ENCODE data around the gene EIF4E.
"Not testable (repeated sequence)": the region's sequence is repeated elsewhere in the genome, so short reads cannot be mapped to it uniquely, and the experiment has no call there.

EIF4E gene

DNA sequence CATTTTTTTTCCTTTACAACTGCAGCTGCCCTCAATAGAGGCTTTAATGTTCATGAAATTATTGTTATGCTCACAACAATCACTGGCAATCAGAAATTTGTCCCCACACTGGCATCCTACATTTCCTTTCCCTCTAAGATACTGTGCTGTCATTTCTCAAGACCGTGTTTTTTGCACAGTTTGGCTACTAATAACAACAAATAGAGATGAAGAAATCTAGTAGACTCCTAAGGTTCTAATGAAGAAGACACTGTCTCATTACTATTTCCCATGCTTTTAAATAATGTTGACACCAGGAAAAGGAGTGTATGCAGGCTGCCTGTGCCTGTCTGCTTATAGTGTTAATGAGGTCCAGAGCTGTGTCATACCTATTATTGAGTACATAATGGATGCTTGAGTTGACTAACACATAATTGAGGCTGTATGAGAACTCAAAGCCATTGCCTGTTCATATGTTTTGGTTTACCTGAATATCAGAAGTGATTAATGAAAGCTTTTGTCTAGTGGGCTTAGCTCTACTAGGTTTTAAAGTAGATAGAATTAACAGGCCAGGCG is 1.5 kb upstream of the EIF4E start:
- no peak for DNase-seq

- no peak for DNase-seq
Measured at GRCh38 chr4:98929341-98930267, 671 bp upstream of the EIF4E start.

DNA sequence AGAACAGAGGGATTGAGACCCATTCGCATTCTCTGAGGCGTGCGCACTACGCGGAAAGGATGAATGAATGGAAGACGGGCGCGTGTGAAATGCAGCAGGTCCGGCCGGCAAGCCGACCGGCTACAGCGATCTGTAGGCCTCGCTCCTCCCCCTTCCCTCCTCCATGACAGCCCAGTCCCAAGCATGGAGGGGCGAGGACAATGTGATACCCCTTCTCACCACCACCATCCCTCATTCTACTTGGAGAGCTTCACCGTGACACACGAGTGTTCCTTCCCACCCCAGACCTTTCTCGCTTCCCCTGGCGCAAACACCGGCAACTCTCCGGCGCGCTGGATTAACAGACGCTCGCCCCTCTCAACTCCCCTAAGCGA is 815 bp downstream of the EIF4E start:
- peak; percentile 13 for DNase-seq

- not testable (repeated sequence) for DNase-seq
Measured at GRCh38 chr4:98926257-98926656, 2.7 kb downstream of the EIF4E start.

- no peak for DNase-seq
Measured at GRCh38 chr4:98921292-98921691, 7.6 kb downstream of the EIF4E start.

GRCh38 chr4:98919996-98920395 is 8.9 kb downstream of the EIF4E start:
- no peak for DNase-seq

- not testable (repeated sequence) for DNase-seq
Measured at GRCh38 chr4:98910728-98911127, 18.2 kb downstream of the EIF4E start.

DNA sequence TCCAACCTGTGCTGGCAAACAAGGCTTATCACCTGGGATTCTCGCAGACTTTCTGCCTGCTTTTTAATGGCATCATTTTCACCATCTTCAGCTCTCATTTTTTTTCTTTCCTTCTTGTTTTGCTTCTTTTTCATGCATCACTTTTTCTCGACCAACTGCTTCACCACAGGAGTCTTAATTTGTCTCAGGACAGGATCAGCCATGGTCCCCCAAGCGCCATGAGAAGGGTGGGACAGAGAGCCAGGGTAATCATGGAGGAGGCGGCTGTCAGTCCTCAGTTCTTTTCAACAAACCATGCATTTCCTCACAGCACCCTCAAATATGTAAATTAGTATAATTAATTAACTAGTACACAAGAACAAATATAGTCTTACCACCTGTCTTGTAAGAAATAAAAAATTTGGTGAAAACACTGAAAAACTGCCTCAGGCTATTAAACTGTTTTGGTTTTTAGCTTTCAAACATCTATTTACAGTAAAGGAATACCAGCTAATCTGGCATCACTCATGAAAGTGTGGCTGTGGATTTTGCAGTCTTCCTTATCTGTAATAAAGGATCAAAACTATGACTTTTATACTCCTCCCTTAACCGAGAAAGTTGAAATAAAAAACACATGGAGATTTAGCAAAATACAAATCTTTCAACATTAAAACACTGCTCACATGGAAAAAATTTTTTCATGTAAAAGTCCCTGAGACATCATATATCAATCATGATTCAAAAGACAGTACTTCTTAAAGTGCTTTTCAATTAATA is 19.1 kb downstream of the EIF4E start:
- DNase-seq, result no peak

GRCh38 chr4:98908703-98909262 is 20.1 kb downstream of the EIF4E start:
- DNase-seq, result no peak

GRCh38 chr4:98908182-98908581 is 20.8 kb downstream of the EIF4E start:
- DNase-seq, result no peak

DNA sequence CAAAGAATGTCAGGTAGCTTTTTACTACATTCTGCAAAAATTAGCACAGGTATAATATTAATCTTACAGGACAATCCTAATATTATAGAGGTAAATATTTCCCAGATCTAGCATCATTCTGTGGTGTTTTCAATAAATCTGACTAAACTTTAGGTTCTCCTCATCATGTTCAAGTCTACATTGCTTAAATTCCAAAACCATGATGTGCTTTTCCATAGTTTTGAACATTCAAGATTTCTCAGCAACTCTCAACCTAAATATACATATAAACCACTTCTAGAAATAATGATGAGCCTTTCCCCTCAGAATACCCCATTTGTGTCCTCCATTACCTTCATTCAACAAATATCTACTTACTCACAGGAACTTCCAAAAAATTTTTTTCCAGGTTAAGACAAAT is 23.1 kb downstream of the EIF4E start:
- no peak for DNase-seq

DNA sequence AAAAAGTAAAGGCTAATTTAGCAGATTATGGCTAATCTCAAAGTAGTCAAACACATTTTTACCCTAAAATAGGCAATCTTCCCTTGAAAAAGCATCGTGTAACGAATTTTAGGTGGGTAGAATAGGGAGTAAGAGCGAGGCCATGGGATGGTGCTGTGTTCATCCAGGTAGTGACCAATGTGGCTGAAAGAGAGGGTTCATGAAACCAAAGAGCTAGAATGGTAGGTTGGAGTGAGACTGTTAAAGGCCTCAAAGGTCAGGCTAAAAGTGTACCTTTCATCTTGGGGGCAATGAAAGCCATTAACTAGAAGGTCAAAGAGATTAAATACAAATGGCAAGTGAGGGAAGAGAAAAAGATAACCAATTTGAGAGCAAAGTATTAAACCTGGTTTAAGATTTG is 23.6 kb downstream of the EIF4E start:
- DNase-seq, result no peak

- DNase-seq, result no peak
Measured at GRCh38 chr4:98903963-98904362, 25.0 kb downstream of the EIF4E start.

GRCh38 chr4:98903561-98903960 is 25.4 kb downstream of the EIF4E start:
- DNase-seq, result no peak

DNA sequence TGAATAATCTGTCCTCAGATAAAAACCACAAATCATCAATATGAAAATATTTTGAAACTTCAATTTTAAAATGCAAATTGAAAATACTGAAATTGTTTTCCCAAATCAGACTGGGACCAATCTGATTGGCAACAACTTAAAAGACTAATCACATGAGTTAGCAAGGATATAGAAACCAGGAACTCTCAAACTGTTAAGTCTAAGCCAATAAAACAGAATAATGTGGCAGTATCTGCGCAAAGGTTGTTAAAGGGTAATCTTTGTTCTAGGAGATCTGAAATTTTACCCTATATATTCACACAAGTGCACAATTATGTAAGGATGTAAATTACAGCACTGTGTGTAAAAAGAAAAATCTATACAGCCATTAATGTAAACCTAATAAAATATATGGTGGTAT is 29.7 kb downstream of the EIF4E start:
- no peak for DNase-seq

- no peak for DNase-seq
Measured at GRCh38 chr4:98891478-98892337, 37.2 kb downstream of the EIF4E start.

GRCh38 chr4:98890702-98891455 is 38.1 kb downstream of the EIF4E start:
- DNase-seq, result no peak

- DNase-seq, result no peak
Measured at GRCh38 chr4:98887145-98887544, 41.8 kb downstream of the EIF4E start.

DNA sequence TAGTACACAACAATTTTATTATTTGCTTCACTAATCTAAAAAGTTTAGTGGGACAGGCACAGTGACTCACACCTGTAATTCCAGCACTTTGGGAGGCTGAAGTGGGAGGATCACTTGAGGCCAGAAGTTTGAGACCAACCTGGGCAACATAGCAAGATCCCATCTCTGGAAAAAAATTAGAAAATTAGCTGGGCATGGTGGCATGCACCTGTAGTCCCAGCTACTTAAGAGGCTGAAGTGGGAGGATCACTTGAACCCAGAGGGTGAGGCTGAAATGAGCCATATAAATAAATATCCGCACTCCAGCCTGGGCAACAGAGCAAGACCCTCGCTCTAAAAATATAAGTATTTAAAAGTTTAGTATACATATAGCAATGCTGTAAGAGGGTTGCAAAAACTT is 42.6 kb downstream of the EIF4E start:
- DNase-seq, result not testable (repeated sequence)

DNA sequence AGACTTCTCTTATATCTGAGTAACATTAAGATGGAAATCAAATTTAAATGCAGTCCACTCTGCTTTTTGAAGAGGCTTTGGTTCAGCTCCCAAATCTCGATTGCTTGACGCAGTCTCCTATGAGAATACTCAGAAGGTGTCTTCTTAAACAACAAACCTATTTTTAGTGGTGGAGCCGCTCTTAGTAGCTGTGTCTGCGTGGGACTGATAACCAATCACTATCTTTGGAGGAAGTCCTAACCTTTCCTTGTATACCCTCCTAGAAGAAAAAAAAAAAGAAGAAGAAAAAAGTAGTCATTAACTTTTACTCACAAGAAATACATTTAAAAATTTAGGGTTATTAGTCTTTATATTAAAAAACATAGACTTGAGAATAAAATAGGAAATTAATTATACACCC is 48.0 kb downstream of the EIF4E start:
- DNase-seq, result not testable (repeated sequence)

DNA sequence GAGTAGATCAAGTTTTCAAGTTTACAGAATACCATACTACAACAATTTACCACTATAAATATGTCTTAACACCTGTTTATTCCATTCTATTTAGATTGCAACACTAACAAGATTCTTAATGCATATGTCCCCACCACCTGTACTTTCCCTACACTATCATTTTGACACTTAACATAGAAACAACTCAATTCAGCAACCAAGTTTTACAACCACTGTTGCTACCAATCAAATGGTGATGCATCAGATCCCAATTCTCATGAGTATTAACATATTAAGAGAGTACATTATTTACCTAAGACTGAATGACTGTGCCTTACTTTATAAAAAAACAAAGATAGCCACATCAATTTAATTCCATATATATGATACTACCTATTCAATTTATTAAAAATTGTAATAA is 49.4 kb downstream of the EIF4E start:
- DNase-seq, result no peak

DNA sequence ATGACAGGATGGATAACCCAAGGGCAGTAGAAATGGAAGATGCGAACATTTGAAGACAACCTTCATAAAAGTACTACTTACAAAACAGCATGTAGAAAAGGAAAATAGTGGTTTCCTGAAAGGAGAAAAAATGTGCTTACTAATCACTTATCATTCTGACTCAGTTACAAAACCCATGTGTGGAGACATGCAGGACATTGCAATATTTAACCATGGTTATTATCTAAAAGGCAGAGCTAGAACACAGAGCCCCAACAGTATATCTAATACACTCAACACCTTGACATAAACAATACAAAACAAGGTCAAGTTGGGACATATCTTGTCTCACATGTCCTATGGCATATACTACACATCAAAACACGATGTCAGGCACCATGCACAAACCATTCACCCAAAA is 55.9 kb downstream of the EIF4E start:
- no peak for DNase-seq
